ENCODE measurements around the gene PTPRN2. TPM values are rescaled to one million over a fixed set of nuclear protein-coding genes. Genes with fewer than 3 reads are reported as not detected.

PTPRN2 gene
- total and polyA plus RNA-seq, 2 donors (not counting 1 experiment from before 2014, with no cell fraction given) = 0.54 to 1.2 TPM

DNA sequence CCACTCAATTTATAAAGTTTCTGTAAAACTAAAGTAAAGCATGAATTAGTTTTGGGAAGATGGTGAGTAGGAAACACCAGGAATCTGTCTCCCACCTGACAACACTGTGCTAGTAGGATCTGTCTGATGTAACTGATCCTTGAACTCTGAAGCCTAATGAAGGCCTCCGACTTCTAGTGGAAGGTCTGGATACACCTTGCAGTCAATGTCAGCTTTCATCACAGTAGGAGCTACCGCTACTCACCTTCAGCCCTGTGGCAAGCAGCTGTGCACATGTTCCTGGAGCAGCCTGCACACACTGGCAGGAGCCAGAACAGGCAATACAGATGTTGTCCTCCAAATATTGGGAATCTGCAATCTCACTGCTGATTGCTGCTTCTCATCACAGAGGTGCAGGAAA is 471.4 kb downstream of the PTPRN2 start:
- H4K20me1 ChIP-seq (ENCODE audit: control insufficient read depth, extremely low read depth, insufficient read depth, low read length) = no peaks in the 10 kb centered on the region
- no peaks in the 10 kb centered on the region for H3K36me3 ChIP-seq (ENCODE audit: control insufficient read depth, insufficient read depth, low read length)
- H3K4me3 ChIP-seq (replicated peaks in 1 of 4; ENCODE audit: control extremely low read depth in 1 of 4, insufficient read depth in 1 of 4, low read depth in 3 of 4, low read length in 4 of 4) = no peak overlapping the region
- H3K79me2 ChIP-seq (ENCODE audit: control insufficient read depth, insufficient read depth, low read length) = no peaks in the 10 kb centered on the region
- no peak overlapping the region for H3K27ac ChIP-seq (ENCODE audit: insufficient read depth, low read length)
- no peak for DNase-seq (ENCODE audit: low read depth in 2 of 2)
- H3K4me1 ChIP-seq (ENCODE audit: control insufficient read depth, extremely low read depth, insufficient read depth, low read length) = no peaks in the 10 kb centered on the region
- no peak overlapping the region for H2AFZ ChIP-seq (ENCODE audit: low read length)
- H3K9ac ChIP-seq (ENCODE audit: insufficient read depth, low read length) = no peak overlapping the region
- H3K27me3 ChIP-seq (ENCODE audit: control insufficient read depth, insufficient read depth, low read length) = no peaks in the 10 kb centered on the region
- no peak for TF ChIP-seq EZH2 (IDR thresholded peaks at IDR 0.05; ENCODE audit: low read length, missing control alignments)
- TF ChIP-seq, protein P1, sequence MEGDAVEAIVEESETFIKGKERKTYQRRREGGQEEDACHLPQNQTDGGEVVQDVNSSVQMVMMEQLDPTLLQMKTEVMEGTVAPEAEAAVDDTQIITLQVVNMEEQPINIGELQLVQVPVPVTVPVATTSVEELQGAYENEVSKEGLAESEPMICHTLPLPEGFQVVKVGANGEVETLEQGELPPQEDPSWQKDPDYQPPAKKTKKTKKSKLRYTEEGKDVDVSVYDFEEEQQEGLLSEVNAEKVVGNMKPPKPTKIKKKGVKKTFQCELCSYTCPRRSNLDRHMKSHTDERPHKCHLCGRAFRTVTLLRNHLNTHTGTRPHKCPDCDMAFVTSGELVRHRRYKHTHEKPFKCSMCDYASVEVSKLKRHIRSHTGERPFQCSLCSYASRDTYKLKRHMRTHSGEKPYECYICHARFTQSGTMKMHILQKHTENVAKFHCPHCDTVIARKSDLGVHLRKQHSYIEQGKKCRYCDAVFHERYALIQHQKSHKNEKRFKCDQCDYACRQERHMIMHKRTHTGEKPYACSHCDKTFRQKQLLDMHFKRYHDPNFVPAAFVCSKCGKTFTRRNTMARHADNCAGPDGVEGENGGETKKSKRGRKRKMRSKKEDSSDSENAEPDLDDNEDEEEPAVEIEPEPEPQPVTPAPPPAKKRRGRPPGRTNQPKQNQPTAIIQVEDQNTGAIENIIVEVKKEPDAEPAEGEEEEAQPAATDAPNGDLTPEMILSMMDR (conservative IDR thresholded peaks at IDR 0.05 in 1 of 2, IDR thresholded peaks at IDR 0.05 in 1 of 2; ENCODE audit: low read depth in 1 of 2, low read length in 2 of 2) = no peak
- H3K9me3 ChIP-seq (ENCODE audit: control insufficient read depth, insufficient read depth, low read depth, low read length) = no peaks in the 10 kb centered on the region
- H3K4me2 ChIP-seq (ENCODE audit: extremely low read depth, insufficient read depth, low read length) = no peak overlapping the region

DNA sequence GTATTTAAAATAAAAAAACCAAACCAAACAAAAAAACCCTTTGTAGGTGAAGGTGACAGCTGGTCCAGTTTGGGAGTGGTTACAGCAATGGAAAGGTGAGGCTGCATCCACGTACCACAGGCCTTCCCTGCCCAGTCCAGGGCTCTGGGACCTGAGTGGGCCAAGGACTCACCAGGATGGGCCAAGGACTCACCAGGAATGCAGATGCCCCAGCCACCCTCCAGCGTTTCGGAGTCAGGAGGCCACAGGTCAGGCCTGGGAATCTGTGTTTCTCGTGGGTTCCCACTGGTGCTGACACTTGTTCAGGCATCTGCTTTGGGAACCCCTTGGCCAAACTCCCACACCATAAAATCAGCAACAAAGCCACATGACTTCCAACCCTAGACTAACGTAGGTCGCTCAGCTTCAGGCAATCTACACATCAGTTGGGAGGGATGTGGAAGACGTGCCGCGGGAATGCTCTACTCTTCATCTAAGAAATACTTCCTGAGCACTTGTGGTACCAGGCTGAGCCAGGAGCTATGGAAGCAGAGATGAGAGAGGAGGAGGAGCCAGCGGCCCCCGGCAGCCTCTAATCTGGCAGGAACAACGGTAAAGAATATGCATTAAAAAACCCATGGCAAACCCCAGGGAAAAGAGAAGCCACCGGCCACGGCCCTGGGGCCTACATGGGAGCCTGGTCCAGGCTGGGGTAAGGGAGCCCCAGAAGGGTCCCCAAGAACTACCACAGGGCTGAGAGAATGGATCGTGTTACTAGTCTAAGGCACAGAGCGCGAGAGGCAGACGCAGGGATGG is 473.4 kb downstream of the PTPRN2 start:
- no peak overlapping the region for H3K9ac ChIP-seq (ENCODE audit: insufficient read depth, low read length)
- H3K79me2 ChIP-seq (ENCODE audit: control insufficient read depth, insufficient read depth, low read length) = no peaks in the 10 kb centered on the region
- TF ChIP-seq, protein P1 (conservative IDR thresholded peaks at IDR 0.05 in 1 of 2, IDR thresholded peaks at IDR 0.05 in 1 of 2; ENCODE audit: low read depth in 1 of 2, low read length in 2 of 2) = no peak
- no peak for TF ChIP-seq EZH2 (IDR thresholded peaks at IDR 0.05; ENCODE audit: low read length, missing control alignments)
- H3K27ac ChIP-seq (ENCODE audit: insufficient read depth, low read length) = no peak overlapping the region
- H3K4me2 ChIP-seq (ENCODE audit: extremely low read depth, insufficient read depth, low read length) = no peak overlapping the region
- peaks cover 1% of the 10 kb centered on the region for H3K9me3 ChIP-seq (ENCODE audit: control insufficient read depth, insufficient read depth, low read depth, low read length)
- no peaks in the 10 kb centered on the region for H3K27me3 ChIP-seq (ENCODE audit: control insufficient read depth, insufficient read depth, low read length)
- no peak overlapping the region for H2AFZ ChIP-seq (ENCODE audit: low read length)
- no peak for DNase-seq (ENCODE audit: low read depth in 2 of 2)
- no peaks in the 10 kb centered on the region for H3K4me1 ChIP-seq (ENCODE audit: control insufficient read depth, extremely low read depth, insufficient read depth, low read length)
- H4K20me1 ChIP-seq (ENCODE audit: control insufficient read depth, extremely low read depth, insufficient read depth, low read length) = no peaks in the 10 kb centered on the region
- no peak overlapping the region for H3K4me3 ChIP-seq (replicated peaks in 1 of 4; ENCODE audit: control extremely low read depth in 1 of 4, insufficient read depth in 1 of 4, low read depth in 3 of 4, low read length in 4 of 4)
- H3K36me3 ChIP-seq (ENCODE audit: control insufficient read depth, insufficient read depth, low read length) = no peaks in the 10 kb centered on the region

DNA sequence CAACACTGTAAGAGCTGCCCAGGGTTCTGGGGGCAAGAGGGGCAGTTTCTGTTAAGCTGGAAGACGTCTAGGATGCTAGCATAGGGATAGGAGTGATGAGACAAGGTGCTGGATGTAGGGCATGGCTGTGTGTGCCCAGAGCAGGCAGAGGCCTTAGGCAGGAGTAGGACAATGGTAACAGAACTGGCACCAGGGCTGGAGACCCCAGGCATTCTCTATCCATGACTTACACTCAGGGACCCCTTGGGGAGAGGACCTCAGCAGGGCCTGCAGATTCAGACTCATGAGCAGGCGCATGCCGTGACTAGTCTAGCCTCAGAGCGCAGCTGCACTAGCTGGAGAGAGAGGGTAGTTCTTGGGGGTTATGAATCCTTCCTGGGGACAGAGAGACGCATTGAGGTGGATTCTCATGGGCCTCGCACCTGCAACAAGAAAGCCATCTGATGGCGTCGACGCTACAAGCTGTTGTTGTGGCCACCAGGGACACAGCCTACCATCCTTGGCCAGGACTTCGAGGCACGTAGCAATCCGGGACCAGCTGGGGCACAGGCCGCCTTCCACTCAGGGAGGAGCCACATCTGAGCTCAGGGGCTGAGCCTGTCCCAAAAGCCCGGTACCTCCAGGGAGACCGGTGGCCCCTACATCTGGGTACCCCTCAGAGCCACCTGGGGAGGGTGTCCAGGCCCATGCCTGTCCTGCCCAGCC is 474.1 kb downstream of the PTPRN2 start:
- no peaks in the 10 kb centered on the region for H3K27me3 ChIP-seq (ENCODE audit: control insufficient read depth, insufficient read depth, low read length)
- no peak overlapping the region for H3K9ac ChIP-seq (ENCODE audit: insufficient read depth, low read length)
- H3K4me1 ChIP-seq (ENCODE audit: control insufficient read depth, extremely low read depth, insufficient read depth, low read length) = no peaks in the 10 kb centered on the region
- no peaks in the 10 kb centered on the region for H4K20me1 ChIP-seq (ENCODE audit: control insufficient read depth, extremely low read depth, insufficient read depth, low read length)
- H3K9me3 ChIP-seq (ENCODE audit: control insufficient read depth, insufficient read depth, low read depth, low read length) = peaks cover 1% of the 10 kb centered on the region
- DNase-seq (ENCODE audit: low read depth in 2 of 2) = no peak
- no peak overlapping the region for H3K27ac ChIP-seq (ENCODE audit: insufficient read depth, low read length)
- H2AFZ ChIP-seq (ENCODE audit: low read length) = no peak overlapping the region
- H3K4me3 ChIP-seq (replicated peaks in 1 of 4; ENCODE audit: control extremely low read depth in 1 of 4, insufficient read depth in 1 of 4, low read depth in 3 of 4, low read length in 4 of 4) = no peak overlapping the region
- no peak for TF ChIP-seq EZH2 (IDR thresholded peaks at IDR 0.05; ENCODE audit: low read length, missing control alignments)
- TF ChIP-seq, protein P1 (conservative IDR thresholded peaks at IDR 0.05 in 1 of 2, IDR thresholded peaks at IDR 0.05 in 1 of 2; ENCODE audit: low read depth in 1 of 2, low read length in 2 of 2) = no peak
- H3K79me2 ChIP-seq (ENCODE audit: control insufficient read depth, insufficient read depth, low read length) = no peaks in the 10 kb centered on the region
- no peaks in the 10 kb centered on the region for H3K36me3 ChIP-seq (ENCODE audit: control insufficient read depth, insufficient read depth, low read length)
- H3K4me2 ChIP-seq (ENCODE audit: extremely low read depth, insufficient read depth, low read length) = no peak overlapping the region

All from fibroblast of lung (primary cell).